Kidney tubule cell (primary cell): ENCODE results near the gene CHST11.
"Not testable (repeated sequence)": the region's sequence is repeated elsewhere in the genome, so short reads cannot be mapped to it uniquely, and the experiment has no call there.

Experiments used
- DNase-seq: peaks from one replicate; pipeline ENCODE4 v3.0.0-alpha.2; 2018; ENCODE audit warnings: low spot score

The CHST11 gene

DNA sequence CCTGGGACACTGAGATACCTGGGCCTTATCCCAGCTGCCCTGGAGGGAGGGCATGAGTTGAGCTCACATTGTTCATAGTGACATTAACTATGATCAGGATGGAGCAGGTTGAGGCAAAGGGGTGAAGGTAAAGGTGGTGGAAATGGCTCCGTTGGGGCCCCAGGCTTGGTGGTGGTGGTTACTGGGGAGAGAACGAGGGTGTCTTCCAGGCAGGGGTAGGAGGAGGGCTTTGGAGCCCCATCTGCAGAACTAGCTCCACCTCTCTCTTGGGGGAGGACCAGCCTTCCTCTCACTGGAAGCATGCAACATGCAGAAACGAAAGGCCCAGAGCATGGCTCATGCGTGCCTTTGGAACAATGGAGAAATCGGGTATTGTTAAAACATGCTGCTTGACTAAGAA lies 284.3 kb downstream of the CHST11 start:
- no peak for DNase-seq

DNA sequence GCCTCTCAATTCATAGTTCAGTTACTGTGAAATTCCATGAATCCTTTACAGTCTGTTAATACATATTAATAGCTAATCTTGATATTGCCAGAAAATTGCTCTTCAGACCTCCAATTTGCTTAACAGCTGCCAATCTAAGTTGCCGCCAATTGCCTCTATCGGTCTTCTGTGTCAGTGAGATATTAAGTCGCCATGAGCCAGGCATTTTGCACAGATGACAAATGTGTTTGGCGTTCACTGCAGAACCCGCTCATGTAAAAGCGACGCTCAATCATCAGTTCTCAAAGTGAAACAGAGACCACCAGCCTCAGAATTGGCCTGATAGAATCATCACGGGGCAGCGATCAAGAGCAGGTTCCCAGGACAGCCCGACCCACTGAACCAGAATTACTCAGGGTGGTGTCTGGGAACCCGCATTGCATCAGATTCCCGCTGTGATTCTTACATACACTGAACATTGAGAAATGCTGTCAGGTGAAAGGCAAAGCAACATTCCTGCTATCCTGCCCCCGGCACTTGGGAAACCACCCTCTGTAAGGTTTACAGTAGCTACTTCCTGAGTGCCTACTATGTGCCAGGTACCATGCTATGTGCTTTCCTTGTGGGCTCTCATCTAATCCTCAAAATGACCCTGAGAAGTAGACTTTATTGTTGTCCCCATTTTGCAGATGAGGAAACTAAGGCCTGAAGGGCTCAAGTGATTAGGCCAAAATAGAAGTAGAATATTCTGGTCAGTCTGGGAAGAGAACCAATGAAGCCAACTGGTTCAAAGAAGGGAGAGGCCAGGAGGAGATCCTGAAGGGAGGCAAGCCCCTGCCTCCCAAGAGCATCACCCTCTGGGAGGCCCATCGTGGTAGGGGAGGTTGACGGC lies 285.0 kb downstream of the CHST11 start:
- DNase-seq, result no peak

DNA sequence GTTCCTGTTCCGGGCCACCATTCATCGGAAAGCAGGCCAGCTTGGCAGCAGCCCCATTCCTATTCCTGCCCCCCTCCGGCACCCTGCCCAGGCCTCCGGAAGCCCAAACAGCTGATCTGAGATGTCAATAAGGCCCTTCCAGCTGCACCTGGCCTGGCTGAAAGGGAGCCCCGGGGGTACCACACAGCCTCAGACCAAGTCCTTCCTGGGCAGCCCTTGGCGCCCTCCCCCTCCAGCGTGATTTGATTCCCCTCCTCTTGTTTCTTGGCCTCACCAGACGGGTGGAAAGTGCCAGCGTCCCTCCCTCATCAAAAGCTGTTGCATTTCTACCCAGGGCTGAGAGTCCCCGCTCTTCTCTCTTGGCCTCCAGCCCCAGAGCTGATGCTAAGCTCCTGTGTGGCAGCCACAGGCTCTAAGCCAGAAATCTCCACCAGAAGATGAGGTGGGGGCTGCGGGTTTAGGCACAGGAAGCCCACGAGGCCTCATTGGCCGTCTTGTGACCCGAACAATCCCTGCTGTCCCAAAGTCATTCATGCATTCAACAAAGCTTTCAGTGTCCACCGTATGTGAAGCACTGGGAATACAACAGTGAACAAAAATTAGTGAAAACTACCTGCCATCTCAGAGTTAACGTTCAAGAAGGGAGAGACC lies 285.9 kb downstream of the CHST11 start:
- no peak for DNase-seq

DNA sequence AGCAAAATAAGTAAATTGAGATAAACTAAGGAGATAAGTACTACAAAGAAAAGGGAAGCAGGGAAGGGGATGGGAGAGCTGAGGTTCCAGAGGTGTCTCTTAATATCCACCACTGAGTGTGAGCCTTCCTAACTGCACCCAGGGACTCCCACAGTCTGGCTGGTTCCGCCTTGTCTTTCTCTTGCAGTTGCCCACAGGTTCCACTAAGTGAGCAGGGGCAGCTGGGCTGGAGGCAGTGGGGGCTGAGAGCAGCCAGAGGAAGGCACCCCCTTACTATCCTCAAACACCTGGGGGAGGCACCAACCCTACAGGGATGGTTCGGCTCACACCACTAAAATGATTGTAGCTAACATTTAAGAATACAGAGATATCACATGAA lies 286.4 kb downstream of the CHST11 start:
- no peak for DNase-seq

DNA sequence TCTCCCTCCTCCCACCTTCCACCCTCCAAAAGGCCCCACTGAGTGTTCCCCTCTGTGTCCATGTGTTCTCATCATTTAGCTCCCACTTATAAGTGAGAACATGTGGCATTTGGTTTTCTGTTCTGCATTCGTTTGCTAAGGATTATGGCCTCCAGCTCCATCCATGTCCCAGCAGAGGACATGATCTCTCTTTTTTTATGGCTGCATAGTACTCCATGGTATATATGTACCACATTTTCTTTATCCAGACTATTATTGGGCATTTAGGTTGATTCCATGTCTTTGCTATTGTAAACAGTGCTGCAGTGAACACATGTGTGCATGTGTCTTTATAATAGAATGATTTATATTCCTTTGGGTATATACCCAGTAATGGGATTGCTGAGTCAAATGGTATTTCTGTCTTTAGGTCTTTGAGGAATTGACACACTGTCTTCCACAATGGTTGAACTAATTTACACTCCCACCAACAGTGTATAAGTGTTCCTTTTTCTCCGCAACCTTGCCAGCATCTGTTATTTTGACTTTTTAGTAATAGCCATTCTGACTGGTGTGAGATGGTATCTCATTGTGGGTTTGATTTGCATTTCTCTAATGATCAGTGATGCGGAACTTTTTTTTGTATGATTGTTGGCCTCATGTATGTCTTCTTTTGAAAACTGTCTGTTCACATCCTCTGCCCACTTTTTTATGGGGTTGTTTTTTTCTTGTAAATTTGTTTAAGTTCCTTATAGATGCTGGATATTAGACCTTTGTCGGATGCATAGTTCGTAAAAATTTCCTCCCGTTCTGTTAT lies 287.2 kb downstream of the CHST11 start:
- DNase-seq, result not testable (repeated sequence)

DNA sequence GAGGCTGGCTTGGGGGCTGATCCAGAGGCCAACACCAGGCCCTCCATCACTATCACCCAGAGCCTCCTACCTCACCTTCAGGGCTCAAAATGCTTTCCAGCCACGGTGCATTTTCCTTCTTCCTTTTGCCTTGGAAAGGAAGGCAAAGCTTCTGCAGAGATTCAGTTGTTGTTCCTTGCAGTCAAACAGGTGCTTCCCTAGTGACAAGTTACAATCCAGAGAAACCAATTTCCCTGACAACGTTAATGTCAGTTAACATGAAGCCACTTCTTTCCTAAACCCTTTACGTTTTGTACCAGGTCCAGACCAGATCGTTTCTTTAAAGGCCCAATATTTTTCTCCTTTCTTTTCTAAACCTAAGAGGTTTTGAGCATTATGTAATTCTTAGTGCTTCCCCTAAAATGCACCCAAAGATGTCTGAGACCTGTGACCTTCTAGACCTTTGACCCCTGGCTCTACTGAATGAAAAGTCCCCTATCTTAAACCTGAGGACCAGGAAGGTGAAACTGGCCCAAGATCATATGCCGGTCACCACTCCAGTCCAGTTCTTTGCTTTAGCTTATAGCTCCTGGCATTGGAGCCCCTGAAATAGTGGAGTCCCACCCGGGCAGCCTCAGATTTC lies 289.8 kb downstream of the CHST11 start:
- no peak for DNase-seq

DNA sequence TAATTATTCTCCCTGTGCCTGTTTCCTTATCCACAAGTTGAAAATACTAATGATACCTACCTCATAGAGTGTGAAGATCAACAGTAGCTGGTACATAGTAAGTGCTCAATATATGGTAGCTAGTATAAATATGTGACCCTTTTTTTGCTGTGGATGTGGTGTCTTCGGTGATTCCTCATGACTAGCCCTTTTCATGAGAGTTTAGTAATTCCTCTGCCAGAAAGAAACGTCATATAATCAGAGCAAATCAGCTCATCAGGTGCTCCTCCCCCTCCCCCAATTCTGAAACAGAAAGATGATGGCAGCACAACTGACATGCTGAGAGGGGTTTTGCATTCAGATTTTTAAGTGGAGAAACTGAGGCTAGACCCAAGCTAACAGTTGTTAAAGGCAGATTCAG lies 290.6 kb downstream of the CHST11 start:
- DNase-seq, result no peak

DNA sequence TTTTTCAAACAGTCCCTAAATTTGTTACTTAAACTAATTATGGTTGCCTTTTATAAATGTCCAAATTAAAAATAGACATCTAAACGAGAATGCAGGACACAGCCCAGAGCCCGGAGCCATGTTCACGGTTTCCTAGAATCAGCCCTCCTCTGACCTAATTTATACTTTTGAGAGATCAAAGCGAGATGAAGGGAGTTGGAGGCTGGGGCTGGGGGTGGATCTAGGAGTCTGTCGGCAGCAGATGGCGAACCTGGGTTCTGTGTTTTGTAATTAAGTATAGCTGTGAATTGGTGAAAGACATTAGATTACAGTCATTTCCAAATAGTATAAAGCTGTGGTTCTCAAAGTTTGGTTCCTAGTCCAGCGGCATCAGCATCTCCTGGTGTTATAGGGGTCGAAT lies 291.2 kb downstream of the CHST11 start:
- DNase-seq, result no peak

DNA sequence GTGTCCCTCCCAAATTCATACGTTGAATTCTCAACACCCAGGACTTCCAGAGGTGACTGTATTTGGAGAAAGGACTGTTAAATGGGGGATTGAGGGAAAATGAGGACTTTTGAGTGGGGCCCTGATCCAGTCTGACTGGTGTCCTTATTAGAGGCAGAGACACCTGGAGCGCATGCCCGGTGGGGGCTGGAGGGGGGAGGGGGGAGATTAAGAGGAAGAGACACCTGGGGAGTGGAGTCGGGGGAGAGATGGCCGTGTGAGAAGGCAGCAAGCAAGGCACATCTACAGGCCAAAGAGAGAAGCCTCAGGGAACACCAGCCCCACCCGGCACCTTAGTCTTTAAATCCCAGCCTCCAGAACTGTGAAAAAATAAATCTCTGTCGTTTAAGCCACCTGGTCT lies 291.6 kb downstream of the CHST11 start:
- no peak for DNase-seq

DNA sequence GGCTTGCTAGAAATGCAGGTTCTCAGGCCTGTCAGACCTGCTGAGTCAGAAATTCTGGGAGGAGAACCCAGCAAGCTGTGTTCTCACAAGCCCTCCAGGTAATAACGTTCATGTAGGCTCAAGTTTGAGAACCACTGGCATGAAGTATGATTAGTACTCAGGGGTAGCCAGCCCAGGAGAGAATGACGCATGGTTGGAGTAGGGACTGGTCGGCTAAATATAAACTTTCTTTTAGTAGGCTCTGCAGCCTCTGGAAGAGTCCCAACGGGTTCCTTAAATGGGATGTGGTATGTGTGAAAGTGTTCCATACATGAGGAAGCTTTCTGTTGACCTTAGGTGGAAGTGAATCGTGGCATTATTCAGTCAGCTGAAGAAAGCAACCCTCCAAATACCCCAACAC lies 292.0 kb downstream of the CHST11 start:
- DNase-seq, result peak; percentile 59

DNA sequence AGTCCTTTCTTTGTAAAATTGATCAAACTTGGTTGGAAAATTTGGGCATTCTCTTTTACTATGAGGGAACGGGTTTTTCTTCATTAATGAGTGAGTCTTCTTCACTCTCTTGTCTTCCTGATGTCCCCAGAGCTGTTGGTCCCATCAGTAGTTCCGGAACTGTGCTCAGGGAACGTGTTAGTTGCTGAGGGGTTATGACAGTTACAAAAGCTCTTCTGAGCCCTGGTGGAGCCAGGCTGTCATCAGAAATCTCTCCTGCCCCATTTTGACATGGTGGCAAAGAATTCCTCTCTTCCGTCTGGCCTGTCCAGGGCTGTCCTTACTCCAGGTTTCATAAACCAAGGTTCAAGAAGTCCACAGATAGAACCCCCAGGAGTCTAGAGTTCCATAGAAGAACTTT lies 292.8 kb downstream of the CHST11 start:
- no peak for DNase-seq

DNA sequence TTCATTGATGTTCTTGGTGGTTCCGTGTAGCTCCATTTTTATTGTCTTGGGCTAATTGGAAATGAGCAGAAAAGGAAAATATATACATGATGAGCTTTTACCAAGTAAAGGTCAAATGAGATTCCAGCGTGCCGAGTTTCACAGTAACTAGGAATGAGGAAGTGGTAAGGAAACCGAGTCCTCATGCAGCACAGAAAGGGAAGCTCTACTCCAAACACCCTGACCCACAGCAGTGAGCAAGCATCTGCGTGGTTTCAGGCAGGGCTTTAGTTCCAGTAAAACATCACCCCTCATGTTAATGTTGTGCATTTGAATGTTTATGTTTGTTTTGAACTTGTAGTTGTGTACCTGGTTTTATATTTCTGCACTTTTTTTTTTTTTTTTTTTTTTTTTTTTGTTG lies 293.3 kb downstream of the CHST11 start:
- peak; percentile 88 for DNase-seq

DNA sequence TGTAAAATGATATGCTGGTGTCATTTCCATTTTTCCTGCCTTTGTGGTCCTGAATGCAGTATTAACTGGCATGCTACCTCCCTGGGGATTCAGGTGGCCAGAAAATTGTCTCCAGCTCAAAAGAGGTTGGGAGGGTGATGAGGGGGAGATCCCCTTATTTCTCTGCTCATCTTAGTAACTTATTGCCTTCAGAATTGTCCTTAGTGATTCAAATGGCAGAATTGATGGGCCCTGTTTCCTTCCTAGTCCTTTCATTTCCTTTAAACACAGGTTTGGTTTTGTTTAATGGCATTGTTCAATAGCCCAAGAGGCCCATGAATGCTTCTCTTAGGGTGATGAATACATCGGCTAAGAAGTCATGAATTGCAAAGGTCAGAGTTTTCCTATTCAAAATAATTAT lies 294.4 kb downstream of the CHST11 start:
- no peak for DNase-seq

DNA sequence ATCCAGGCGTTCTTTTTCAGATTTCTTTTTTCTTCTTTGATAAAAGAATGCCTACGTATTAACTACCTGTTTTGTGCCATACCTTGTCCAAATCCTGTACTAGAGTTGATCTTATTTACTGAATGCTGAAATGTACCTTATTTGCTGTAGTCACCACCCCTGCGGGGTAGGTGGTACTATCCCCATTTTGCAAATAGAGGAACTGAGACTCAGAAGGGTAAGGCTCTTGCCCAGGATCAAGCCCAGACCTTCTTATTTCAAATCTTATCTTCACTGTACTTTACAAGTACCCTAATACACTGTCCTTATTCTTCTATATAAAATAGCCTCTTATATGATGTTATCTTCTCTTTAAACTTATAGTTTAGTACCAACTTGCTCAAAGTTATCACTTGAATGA lies 294.8 kb downstream of the CHST11 start:
- DNase-seq, result no peak

DNA sequence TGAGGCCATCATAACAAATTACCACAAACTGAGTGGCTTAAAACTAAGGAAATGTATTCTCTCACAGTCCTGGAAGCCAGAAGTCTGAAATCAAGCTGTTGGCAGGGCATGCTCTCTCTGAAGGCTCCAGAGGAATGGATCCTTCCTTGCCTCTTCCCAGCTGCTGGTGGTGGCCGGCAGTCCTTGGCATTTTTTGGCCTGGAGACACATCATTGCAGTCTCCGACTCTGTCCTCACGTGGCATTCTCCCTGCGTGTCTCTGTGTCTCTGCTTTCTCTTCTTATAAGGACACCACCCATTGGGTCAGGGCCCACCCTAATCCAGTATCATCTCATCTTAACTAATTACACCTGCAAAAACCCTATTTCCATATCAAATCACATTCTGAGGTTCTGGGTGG lies 295.3 kb downstream of the CHST11 start:
- no peak for DNase-seq

DNA sequence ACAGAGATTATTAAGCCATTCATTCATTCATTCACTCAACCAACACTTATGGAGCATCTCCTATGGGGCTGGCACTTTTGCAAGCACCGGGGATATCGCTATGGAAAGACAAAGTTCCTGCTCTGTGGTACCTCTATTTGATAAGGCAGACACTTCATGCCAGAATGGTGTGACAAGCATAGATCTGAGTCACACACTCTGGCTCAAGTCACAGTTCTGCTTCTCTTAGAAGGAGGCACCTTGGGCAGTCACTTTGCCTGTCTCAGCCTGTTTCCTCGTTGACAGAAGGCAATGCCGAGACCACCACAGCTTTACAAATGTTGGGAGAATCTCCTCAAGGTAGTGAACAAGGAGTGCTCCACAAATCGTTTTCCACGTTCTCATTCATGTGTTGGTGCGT lies 296.1 kb downstream of the CHST11 start:
- DNase-seq, result peak; percentile 14

DNA sequence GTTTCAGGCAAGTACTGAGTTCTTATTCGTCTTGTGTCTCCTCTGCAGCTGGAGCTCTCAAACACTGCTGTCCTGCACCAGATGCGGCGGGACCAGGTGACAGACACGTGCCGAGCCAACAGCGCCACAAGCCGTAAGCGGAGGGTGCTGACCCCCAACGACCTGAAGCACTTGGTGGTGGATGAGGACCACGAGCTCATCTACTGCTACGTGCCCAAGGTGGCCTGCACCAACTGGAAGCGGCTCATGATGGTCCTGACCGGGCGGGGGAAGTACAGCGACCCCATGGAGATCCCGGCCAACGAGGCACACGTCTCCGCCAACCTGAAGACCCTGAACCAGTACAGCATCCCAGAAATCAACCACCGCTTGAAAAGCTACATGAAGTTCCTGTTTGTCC lies 300.2 kb downstream of the CHST11 start:
- DNase-seq, result no peak

DNA sequence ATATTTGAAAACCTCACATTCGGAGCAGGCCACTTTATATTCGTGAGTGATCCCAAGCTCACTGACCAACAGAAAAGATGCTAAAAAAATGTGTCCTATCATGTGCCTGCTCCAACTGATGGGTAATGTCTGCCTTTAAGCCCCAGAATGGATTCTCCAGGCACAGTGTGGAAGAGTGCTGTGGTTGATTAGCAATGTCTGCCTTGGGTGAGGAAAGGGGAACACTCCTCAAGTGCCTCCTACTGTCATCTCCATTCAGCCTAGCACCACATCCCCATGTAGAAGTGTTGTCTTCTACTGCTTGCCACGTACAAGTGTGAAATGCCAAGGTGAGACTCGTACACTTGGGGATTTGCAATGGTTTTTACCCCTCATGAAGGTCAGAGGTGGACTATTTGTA lies 302.0 kb downstream of the CHST11 start:
- no peak for DNase-seq

DNA sequence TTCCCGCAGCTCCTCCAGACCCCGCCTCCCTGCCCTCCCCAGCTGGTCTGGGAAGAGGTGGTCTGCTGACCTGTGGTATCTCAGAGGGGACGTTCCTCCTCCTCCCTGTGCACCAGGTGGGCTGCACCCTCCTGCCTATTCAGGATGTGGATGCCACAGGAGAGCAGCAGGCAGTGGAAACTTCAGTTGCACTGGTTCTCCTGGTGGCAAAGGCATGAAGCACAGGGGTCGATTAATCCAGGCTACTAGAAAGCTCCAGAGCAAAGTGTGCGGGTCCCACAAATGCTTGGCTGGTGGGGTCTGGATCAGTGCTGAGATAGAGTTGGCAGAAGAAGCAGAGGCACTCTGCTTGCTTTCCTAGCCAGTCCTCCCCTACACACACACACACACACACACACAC lies 304.3 kb downstream of the CHST11 start:
- DNase-seq, result no peak

DNA sequence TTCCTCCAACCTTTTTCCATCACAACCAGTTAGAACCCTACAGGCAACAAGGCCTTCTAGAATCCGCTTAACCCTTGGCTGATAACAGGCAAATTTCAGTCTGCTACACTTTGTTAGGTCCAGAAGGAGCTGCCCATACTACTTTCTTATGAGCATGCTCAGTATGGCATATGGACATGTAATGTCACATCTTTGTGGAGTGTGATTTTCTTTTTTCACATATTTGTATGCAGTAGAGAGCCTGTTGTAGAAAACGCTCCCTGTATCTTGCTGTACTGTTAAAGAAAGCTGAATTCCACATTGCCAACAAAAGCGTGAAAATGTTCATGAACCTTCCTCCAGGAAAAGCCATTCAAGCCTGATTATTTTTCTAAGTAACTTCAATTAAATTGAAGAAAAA lies 304.9 kb downstream of the CHST11 start:
- DNase-seq, result no peak

DNA sequence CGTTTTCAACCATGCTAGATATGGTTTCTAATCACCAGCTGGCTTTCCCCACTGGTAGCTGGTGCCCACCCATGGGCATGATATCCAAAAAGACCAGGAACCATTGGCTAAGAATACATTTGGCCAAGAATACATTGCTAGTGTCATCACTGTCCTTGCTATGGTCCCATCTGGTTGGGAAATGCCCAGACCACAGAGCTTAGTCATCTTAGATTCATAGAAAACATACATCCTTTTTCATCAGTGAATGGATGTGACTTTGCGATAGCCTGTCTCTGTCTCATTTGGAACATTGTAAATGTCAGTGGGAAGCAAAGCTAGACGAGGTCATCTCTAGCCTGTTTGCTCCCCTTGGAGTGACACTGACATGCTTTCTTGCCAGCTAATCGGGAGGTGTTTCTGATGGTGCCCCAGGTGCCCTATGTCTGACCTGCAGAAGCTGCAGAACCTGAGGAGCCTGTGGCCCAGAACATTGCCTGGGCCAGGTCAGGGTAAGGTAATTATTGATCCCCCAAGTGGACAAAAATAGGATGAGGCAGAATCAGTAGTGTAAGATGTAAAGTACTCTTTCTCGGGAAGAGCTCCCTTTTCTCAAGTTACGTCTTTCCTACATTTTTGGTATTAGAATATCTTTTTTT lies 306.5 kb downstream of the CHST11 start:
- peak; percentile 26 for DNase-seq
